ENCODE measurements around the gene NEGR1.

The NEGR1 gene

GRCh38 chr1:71778940-71779339 lies 503.4 kb downstream of the NEGR1 start:
- no peak for DNase-seq (ENCODE audit: low read depth)

GRCh38 chr1:71777094-71777493 lies 505.2 kb downstream of the NEGR1 start:
- DNase-seq (ENCODE audit: low read depth) = no peak

- no peak for DNase-seq (ENCODE audit: low read depth)
These were observed 507.6 kb downstream of the NEGR1 start for GRCh38 chr1:71774705-71775104.

DNA sequence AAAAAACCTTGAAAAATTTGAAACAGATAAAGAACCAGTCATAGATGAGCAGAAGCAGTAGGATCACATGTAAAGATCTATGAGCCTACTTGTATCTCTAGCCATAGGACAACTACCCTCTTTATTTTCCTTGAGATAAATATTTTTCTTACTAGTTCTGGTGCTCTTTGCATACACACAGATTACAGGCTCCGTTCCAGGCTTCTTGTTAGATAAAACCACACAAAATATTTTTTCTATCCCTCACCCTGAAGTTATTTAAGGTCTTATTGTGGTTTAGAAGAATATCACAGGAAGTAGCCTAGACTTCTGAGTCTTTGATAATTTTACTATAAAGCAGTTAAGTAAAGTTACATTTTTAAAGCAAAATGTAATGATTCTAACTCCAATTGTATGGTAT lies 512.2 kb downstream of the NEGR1 start:
- peak; percentile 40 for DNase-seq (ENCODE audit: low read depth)

DNA sequence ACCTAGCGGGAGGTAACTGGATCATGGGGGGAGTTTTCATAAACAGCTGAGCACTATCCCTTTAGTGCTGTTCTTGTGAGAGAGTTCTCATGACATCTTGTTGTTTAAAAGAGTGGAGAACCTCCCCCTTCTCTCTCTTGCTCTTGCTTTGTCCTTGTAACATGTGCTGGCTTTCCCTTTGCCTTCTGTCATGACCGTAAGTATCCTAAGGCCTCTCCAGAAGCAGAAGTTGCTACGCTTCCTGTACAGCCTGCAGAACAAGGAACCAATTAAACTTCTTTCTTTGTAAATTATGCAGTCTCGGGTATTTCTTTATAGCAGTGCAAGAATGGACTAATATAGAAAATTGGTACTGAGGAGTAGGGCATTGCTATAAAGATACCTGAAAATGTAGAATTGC lies 515.6 kb downstream of the NEGR1 start:
- no peak for DNase-seq (ENCODE audit: low read depth)

DNA sequence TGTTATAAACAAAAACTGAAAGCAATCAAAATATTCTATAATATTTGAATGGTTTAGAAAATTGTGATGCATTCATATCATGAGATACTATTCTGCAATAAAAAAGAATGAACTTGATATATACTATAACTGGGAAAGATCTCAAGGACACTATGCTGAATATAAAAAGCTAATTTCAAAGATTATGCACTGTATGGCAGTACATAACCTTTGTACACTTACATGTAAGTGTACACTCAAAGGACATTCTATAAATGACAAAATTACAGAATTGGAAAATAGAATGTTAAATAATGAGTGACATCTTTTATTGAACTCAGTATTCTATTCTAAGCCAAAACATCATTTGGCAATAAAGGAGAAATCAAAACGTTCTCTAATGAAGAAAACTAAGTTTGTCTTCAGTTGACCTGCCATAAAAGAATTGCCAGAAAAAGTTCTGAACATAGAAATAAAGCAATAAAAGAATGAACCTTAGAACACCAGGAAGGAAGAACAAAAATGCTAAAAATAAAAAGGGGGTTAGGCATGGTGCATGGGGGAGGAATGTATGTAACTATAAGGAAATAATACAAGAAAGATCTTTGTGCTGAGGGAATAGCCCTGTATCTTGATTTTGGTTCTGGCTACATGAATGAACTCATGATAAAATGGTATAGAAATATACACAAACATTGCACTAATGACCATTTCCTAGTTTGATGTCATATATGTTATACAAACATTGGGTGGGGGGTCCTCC lies 519.7 kb downstream of the NEGR1 start:
- no peak for DNase-seq (ENCODE audit: low read depth)

DNA sequence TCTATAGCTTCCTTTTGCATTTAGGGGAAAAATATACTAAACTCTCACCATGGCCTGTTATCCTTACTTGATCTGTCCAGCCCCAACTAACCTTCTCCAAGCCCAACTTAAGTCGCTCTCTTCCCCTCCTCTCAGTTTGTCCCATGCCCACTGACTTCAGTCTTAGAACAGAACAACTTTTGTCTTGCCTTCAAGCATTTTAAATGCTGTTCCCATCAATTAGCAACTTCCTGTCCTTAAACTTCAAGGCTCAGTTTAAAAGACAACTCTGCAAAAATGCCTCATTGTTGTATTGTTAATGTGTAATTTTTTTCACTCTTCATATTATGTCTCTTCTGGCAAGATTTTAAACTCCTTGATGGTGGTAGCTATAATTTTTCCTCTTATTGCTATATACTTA lies 526.9 kb downstream of the NEGR1 start:
- DNase-seq (ENCODE audit: low read depth) = no peak

DNA sequence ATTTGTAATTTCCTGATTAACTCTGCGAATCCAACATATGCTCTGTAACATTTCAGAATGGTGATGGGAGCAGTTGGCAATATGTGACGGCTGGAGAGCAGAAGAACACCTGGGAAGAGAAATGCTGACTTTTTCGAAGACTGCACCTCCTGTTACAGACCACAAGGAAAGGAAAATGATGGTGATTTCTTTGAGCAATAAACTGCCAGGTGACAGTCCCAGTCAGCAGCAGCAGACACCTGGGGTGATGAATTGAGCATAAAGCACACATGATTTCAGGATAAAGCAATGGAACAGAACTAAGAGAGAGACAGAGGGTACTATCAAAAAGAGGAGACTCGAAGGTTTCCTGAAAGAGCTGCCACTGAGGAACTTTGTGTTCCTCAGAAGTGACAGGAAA lies 528.6 kb downstream of the NEGR1 start:
- no peak for DNase-seq (ENCODE audit: low read depth)

DNA sequence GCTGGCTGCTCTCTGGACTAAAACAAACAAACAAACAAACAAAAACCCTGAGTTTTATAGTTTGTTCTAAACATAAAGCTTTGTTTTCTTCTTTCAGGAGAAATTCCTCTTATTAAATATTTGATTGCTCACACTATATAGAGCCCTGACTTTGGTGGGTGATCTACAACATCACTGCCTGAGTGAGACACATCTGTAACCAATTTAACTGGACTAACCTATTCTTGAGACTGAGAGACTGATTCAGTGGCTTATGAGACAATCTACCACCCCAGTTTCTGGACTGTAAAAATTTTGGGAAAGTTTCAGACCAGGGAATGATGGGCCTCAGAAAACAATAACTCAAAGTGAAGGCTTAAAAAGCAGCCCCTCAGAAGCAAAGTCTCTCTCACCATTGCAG lies 537.0 kb downstream of the NEGR1 start:
- DNase-seq (ENCODE audit: low read depth) = no peak

DNA sequence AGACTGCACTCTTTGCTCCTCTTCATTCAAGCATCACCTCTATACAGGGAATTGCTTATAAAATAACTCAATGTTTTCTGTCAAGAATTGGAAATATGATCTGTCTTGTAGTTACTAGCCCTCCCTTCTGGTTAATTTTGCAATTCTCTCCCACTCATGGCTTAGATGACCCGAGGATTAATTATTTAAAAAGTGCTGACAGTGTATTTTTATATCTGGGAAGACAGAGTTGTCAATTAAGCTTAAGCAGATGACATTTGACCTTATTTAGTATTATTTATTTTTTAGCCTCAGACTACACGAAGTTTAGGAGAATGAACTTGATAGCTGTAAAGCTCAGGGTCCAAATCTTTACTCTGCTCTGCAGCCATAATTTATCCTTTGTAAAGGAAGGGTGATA lies 538.5 kb downstream of the NEGR1 start:
- no peak for DNase-seq (ENCODE audit: low read depth)

- DNase-seq (ENCODE audit: low read depth) = no peak
These were observed 543.4 kb downstream of the NEGR1 start for GRCh38 chr1:71738910-71739309.

DNA sequence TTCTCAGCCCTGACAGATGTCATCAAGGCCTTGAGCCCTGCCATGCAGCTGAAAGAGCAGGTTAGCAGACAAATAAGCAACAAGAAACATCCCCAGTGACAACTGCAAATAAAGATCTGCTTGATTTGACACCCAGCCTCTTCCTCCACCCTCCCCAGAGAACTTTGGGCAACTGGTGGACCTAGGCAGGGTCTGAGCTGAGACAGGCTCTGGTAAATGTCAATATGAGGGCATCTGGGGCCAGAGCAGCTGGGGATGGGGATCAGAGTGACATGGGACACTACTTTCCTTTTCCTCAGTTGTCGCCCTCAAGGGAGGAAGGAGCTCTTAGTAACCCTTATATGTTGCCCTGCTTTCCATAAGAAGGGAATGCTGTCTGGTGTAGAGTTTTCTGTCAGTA lies 544.1 kb downstream of the NEGR1 start:
- DNase-seq (ENCODE audit: low read depth) = no peak

- DNase-seq (ENCODE audit: low read depth) = no peak
These were observed 544.6 kb downstream of the NEGR1 start for GRCh38 chr1:71737768-71738167.

DNA sequence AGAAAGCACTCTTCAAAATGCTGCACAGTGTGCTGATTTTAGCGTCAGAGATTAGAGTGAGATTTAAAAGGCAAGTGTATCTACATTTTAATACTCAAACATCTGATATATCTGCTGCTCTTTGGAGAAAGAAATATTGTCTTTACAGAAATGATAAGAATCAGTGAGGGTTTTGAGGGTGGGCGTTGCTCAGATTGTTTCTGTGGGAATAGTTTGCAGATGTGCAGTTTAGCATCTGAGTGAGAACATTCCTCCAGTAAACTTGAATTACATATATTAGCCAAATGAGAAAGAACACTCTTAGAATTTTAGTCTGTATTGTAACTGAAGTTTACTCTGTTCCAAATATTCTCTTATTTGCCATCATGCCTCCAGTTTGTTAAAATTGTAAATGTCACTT lies 549.2 kb downstream of the NEGR1 start:
- no peak for DNase-seq (ENCODE audit: low read depth)

DNA sequence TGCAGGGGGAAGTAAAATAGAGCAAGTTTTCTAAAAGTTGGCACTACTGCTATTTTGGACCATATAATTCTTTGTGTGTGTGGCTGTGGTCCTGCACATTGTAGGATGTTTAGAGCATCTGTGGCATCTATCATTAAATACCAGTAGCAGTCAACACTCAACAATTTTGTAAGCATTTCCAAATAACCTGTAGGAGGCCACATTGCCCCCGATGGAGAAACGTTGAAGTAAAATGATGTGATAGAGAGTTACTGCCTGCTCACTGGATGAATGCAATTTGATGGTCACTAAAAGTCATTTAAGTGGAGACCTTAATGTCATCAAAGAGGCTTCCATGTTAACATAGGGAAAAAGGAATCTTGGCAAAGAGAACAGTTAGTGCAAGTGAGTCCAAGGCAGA lies 560.8 kb downstream of the NEGR1 start:
- no peak for DNase-seq (ENCODE audit: low read depth)

DNA sequence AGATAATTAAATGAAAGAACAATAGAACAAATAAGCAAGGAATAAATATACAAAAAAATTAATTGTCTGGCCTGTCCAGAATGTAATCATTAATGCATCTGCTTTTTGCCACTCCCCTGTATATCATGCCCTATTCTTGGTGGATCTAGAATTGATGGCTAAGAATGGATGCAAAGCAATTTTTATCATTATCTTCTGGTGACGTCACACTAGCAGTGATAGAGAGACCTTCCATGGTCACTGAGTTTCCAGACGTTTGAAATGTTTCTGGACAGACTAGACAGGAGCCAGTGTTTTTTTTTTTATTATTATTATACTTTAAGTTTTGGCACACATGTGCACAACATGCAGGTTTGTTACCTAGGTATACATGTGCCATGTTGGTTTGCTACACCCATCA lies 563.0 kb downstream of the NEGR1 start:
- no peak for DNase-seq (ENCODE audit: low read depth)

DNA sequence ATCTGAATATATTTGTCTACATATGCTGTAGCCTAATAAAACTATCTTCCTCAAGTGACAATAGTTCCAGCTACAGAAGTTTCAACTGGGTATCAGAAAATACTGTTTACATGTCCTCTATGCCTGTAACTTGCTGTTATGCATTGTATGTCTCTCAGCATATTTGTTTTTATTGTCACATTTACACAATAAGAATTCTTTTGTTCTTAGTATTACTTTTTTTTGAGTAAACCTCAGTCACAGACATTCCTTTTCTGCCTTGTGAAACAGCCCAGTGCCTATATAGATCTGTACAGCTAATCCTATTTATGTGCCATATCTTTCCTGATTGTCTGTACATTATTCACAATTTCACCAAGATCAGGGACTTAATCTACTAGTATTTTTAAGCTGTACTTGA lies 565.2 kb downstream of the NEGR1 start:
- DNase-seq (ENCODE audit: low read depth) = no peak

DNA sequence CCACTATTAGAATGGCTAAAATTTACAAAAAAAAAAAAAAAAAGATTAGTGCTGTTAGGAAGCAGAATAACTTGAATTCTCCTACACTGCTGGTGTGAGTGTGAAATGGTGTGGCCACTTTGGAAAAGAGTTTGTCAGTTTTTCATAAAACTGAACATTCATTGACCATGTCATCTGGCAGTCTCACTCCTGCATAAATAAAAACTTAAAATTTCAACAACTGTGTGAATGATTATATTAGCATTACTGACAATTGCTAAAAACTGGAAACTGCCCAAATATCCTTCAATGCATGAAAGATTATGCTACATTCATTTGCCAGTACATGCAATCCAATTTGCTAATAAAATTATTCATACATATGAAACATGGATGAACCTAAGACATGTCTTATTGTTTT lies 570.9 kb downstream of the NEGR1 start:
- no peak for DNase-seq (ENCODE audit: low read depth)

- no peak for DNase-seq (ENCODE audit: low read depth)
These were observed 576.2 kb downstream of the NEGR1 start for GRCh38 chr1:71706029-71706671.

- DNase-seq (ENCODE audit: low read depth) = no peak
These were observed 584.2 kb downstream of the NEGR1 start for GRCh38 chr1:71698186-71698585.

DNA sequence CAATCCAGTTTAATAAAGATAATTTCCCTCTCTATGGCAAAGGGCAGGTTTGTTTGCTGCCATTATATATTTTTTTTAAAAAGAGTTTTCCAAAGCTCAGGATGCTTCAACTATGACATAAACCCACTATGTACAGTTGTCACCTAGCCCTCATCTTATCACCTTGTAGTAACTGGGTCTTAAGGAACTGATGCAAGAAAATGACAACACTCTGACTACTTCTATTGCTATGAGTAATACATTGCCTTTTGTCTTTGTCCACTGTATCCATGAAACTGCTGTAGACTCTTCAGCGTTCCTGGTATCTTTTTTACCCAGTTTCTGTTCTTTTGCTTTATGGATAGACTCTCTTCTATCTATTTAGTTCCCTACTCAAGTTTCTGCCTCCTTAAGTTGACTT lies 586.5 kb downstream of the NEGR1 start:
- DNase-seq (ENCODE audit: low read depth) = no peak

DNA sequence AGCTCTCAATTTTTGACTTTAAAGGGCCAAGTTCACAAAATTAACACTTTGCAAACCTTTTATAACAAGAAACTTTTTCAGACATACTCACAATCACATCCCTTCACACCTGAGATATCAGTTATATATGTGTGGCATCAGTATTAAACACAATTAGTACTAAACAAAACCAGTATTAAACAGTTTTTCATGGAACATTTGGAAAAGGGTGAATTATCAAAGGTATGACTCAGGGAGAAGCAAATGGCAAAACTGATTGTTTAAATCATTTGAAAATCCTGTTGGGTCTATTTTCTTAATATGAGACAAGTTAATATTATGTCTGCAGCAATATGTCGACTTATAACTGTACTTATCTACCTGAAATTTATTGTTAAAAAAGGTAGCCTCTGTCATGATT lies 587.3 kb downstream of the NEGR1 start:
- DNase-seq (ENCODE audit: low read depth) = no peak

DNA sequence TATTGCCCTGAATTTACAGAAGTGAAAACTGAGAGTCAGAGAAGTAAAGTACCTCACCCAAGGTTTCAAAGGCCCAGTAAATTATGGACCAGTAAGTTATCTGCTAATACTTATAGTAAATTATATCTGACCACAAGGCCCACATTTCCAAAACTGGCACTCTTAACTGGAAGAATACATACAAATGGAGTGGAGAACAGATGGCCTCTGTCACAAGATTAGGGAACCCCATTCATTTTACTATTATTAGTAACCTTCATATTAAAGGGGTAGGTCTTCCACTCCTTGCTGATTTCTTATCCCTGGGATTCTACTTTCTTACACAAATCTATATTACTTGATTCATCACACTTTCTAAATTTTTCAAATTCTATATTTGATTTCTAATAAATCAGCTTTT lies 588.8 kb downstream of the NEGR1 start:
- DNase-seq (ENCODE audit: low read depth) = no peak

GRCh38 chr1:71689635-71690034 lies 592.7 kb downstream of the NEGR1 start:
- DNase-seq (ENCODE audit: low read depth) = no peak

All from stromal cell of bone marrow (primary cell).